PFSK-1 (cell line): ENCODE data around the gene PLEKHA5.

Source experiments
- FOXP2 ChIP-seq: optimal IDR thresholded peaks from 2 replicates; pipeline ENCODE3; 2011; ENCODE audit warnings: borderline replicate concordance, control low read depth, inconsistent platforms; ENCODE audit not compliant: insufficient read depth; ENCODE audit errors: extremely low read length, extremely low read depth
- POLR2AphosphoS5 ChIP-seq: IDR thresholded peaks from 2 replicates; pipeline ENCODE4 v1.6.1; 2012; ENCODE audit warnings: low read depth, mild to moderate bottlenecking, control low read depth, low read length, moderate library complexity
- SIN3A ChIP-seq: IDR thresholded peaks from 2 replicates; pipeline ENCODE4 v1.6.1; 2012; ENCODE audit warnings: mild to moderate bottlenecking, low read length, moderate library complexity, borderline replicate concordance; ENCODE audit not compliant: insufficient read depth
- TAF1 ChIP-seq: IDR thresholded peaks from 2 replicates; pipeline ENCODE4 v1.6.1; 2012; ENCODE audit warnings: low read length, control low read depth, borderline replicate concordance; ENCODE audit not compliant: insufficient read depth
- TF ChIP-seq, protein P1 (sequence below), 2 experiments: IDR thresholded peaks; 2 replicates each; pipeline versions ENCODE4 v1.6.1 to v1.8.0; 2011 to 2012; ENCODE audit warnings: low read depth in 2 of 2, low read length in 2 of 2, control low read depth in 1 of 2, inconsistent platforms in 1 of 2, mild to moderate bottlenecking in 1 of 2, moderate library complexity in 1 of 2; ENCODE audit not compliant: insufficient read depth in 1 of 2

Gene PLEKHA5

DNA sequence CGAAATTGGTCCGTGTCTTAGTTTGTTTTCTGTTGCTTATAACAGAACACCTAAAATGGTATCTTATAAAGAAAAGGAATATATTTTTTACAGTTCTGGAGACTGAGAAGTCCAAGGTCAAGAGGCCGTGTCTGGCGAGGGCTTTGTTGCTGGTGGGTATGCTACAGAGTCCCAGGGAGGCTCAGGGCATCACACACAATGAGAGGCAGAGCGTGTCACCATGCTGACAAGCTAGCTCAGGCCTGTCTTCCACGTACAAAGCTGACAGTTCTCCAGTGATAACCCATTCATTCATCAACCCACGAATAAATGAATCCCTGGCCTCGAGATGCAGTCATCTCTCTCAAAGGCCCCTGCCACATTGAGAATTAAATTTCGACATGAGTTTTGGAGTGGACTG lies 253.0 kb downstream of the PLEKHA5 start:
- TF ChIP-seq SIN3A: no peak
- TF ChIP-seq FOXP2: no peak
- TF ChIP-seq POLR2AphosphoS5: no peak
- no peak for TF ChIP-seq TAF1

DNA sequence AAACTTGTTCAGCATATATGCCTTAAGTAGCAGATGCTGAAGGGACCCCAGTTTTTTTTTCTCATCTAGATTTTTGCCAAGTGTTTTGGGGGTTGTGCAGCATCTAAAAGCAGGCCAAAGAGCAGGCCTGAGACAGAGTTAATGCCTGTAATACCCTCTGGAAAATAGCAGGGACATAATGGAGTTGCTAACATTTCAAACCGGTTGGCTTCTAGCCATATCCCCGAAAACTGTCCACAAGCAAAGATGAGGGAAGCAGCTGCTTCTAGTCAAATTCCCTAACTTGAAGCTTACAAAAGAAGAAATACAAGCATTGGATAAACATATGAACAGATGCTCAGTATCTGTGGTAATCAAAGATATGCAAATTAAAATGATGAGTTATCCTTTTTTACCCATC lies 257.6 kb downstream of the PLEKHA5 start:
- TF ChIP-seq POLR2AphosphoS5 (no peak), SIN3A (no peak), FOXP2 (no peak), TAF1 (no peak)
- TF ChIP-seq, protein P1, sequence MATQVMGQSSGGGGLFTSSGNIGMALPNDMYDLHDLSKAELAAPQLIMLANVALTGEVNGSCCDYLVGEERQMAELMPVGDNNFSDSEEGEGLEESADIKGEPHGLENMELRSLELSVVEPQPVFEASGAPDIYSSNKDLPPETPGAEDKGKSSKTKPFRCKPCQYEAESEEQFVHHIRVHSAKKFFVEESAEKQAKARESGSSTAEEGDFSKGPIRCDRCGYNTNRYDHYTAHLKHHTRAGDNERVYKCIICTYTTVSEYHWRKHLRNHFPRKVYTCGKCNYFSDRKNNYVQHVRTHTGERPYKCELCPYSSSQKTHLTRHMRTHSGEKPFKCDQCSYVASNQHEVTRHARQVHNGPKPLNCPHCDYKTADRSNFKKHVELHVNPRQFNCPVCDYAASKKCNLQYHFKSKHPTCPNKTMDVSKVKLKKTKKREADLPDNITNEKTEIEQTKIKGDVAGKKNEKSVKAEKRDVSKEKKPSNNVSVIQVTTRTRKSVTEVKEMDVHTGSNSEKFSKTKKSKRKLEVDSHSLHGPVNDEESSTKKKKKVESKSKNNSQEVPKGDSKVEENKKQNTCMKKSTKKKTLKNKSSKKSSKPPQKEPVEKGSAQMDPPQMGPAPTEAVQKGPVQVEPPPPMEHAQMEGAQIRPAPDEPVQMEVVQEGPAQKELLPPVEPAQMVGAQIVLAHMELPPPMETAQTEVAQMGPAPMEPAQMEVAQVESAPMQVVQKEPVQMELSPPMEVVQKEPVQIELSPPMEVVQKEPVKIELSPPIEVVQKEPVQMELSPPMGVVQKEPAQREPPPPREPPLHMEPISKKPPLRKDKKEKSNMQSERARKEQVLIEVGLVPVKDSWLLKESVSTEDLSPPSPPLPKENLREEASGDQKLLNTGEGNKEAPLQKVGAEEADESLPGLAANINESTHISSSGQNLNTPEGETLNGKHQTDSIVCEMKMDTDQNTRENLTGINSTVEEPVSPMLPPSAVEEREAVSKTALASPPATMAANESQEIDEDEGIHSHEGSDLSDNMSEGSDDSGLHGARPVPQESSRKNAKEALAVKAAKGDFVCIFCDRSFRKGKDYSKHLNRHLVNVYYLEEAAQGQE (IDR thresholded peaks at IDR 0.05; ENCODE audit: insufficient read depth in 1 of 2, low read depth in 2 of 2, low read length in 2 of 2): no peak

DNA sequence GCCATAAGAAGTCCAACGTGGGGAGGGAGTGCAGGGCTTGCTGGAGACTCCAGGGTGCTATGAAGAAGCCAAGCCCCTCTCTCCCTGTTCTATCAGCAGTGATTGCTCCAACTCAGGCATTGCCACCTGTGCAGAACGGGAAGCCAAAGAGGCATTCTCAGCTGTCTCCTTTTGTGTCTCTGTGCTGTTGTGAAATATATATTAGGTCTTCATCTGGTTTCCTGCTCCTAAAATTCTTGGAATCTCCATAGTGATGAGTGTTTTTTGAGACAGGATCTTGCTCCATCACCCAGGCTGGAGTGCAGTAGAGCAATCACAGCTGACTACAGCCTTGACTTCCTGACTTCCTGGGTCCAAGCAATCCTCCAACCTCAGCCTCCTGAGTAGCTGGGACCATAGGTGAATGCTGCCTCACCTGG lies 258.6 kb downstream of the PLEKHA5 start:
- no peak for TF ChIP-seq SIN3A

DNA sequence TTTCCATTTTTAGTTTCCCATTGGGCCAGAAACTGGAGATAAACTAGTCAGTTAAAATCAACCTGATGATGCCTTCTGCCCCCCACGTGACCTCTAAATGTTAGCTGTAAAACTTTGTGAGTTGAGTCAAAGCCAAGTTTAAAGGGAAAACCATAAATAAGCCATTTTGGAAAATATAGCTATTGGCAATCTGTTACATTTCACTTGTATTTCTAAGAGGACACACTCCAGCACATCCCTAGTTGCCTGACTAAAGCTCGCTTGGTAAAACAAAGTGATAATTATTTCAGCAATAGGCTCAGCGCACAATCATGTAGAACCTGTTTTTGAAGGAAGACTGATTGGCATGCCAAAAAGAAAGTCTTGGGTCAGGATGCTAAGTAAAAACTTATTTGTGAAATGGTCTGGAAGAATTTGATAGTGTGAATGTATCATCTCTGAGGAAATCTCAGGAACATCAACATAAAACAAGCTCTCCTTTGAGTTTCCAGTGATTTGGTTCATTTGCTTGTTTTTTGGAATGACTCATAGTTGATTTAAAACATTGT lies 260.6 kb downstream of the PLEKHA5 start:
- TF ChIP-seq POLR2AphosphoS5 (no peak), SIN3A (no peak), FOXP2 (no peak), TAF1 (no peak)
- TF ChIP-seq, protein P1 (IDR thresholded peaks at IDR 0.05; ENCODE audit: insufficient read depth in 1 of 2, low read depth in 2 of 2, low read length in 2 of 2): no peak

DNA sequence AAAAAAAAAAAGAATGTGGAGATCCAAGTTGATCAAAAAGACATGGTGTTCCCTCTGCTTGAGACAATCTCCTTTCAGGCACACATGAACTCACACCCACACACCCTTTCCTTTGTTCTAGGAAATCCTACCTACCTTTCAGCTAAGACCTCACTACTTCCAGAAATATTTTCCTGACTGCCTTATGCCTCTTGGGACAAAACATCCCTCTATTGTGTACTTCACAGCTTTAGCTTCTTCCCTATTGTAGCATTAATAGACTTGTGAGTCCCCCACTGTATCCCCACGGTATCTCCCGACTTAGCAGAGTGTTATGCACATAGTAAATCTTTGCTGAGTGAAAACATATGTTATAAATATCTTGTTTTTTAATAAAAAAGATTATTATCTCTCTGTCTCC lies 264.9 kb downstream of the PLEKHA5 start:
- TF ChIP-seq FOXP2: no peak
- TF ChIP-seq, protein P1 (IDR thresholded peaks at IDR 0.05; ENCODE audit: insufficient read depth in 1 of 2, low read depth in 2 of 2, low read length in 2 of 2): no peak
- TF ChIP-seq SIN3A: no peak
- TF ChIP-seq POLR2AphosphoS5: no peak
- TF ChIP-seq TAF1: no peak

DNA sequence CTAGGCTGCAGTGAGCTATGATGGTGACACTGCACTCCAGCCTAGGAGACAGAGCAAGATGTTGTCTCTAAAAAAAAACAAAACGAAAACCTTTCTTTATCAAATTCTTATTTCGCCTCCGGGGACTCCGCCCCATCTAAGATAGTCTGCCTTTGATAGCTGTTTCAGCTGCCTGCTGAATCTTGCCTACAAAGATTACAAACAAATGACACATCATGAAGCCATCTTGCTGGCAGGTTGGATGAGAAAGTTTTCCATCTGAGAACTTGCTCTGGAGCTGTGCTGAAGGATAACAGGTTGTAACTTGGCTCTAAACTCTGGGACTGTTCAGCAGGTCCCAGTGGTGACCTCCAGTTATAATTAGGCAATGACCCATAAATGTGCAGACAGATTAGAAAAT lies 268.0 kb downstream of the PLEKHA5 start:
- TF ChIP-seq SIN3A (no peak), POLR2AphosphoS5 (no peak), TAF1 (no peak), FOXP2 (no peak)
- TF ChIP-seq, protein P1 (IDR thresholded peaks at IDR 0.05; ENCODE audit: insufficient read depth in 1 of 2, low read depth in 2 of 2, low read length in 2 of 2): no peak
